K562 (cell line): ENCODE measurements around the gene BMP8B. TPM values are rescaled to one million over a fixed set of nuclear protein-coding genes. Genes with fewer than 3 reads are reported as not detected.

Source experiments
- ARID3A ChIP-seq: IDR thresholded peaks from 2 replicates; pipeline ENCODE4 v1.6.1; 2012; ENCODE audit warnings: low read depth, low read length, improper control_type of control experiment, borderline replicate concordance
- CEBPG ChIP-seq, 3 experiments: fragments of 200-800 bp in 1 of 3; sonication (Bioruptor generic) in 1 of 3; sonication (generic) in 1 of 3; formaldehyde crosslinking in 1 of 3; IDR thresholded peaks in 2 of 3; conservative IDR thresholded peaks in 1 of 3; 2 replicates each; pipeline versions ENCODE4 v1.6.1 to v1.8.0; 2016 to 2022; ENCODE audit warnings: missing compliant biosample characterization in 2 of 3, missing genetic modification characterization in 2 of 3, mild to moderate bottlenecking in 1 of 3, missing genetic modification reagents in 1 of 3
- CHD4 ChIP-seq: fragments of 200-600 bp; sonication (generic); IDR thresholded peaks from 3 replicates; pipeline ENCODE4 v1.6.1; 2012; ENCODE audit warnings: low read depth, mild to moderate bottlenecking, mixed read lengths, low read length, inconsistent platforms; ENCODE audit not compliant: insufficient read depth, insufficient replicate concordance, poor library complexity, severe bottlenecking
- FOXJ2 ChIP-seq: fragments of 200-800 bp; sonication (Bioruptor generic); IDR thresholded peaks from 2 replicates; pipeline ENCODE4 v1.6.1; 2016; ENCODE audit warnings: missing genetic modification characterization, missing compliant biosample characterization
- POU5F1 ChIP-seq: fragments of 150-350 bp; IDR thresholded peaks from 2 replicates; pipeline ENCODE4 v1.6.1; 2014; ENCODE audit warnings: borderline replicate concordance, low read length, low read depth, mild to moderate bottlenecking; ENCODE audit not compliant: partially characterized antibody
- RAD21 ChIP-seq, 2 experiments: fragments of 250-450 bp in 1 of 2; fragments of 450-650 bp in 1 of 2; sonication (Bioruptor Pico) in 1 of 2; formaldehyde crosslinking in 1 of 2; IDR thresholded peaks in 1 of 2; conservative IDR thresholded peaks in 1 of 2; 2 replicates each; pipeline versions ENCODE4 v1.4.0 to v1.8.0; 2020 to 2022; ENCODE audit warnings: mild to moderate bottlenecking in 2 of 2, moderate library complexity in 1 of 2
- RFX1 ChIP-seq: fragments of 450-650 bp; IDR thresholded peaks from 2 replicates; pipeline ENCODE4 v1.6.1; 2016; ENCODE audit warnings: mild to moderate bottlenecking, moderate library complexity
- RNF219 ChIP-seq: fragments of 250-450 bp; sonication (Bioruptor Pico); IDR thresholded peaks from 2 replicates; pipeline ENCODE4 v1.5.0; 2022; ENCODE audit warnings: mild to moderate bottlenecking
- ZZZ3 ChIP-seq: fragments of 450-650 bp; IDR thresholded peaks from 2 replicates; pipeline ENCODE4 v1.6.1; 2016; ENCODE audit warnings: antibody characterized with exemption, mild to moderate bottlenecking, moderate library complexity
- polyA plus RNA-seq, 8 experiments: library from polyadenylated mRNA; depleted of rRNA in 4 of 8; stranded (reverse) in 5 of 8; unstranded in 3 of 8; fragments of >200 nt; fragmentation: Nextera tagmentation in 2 of 8; fragmentation: Illumina TruSeq in 1 of 8; extraction: Ambion mirVana in 2 of 8; extraction: Trizol in 1 of 8; gene quantifications; 2 replicates each; pipeline versions ENCODE4 v1.2.1 to v1.2.3, GENCODE V29; 2011 to 2014; ENCODE audit warnings: inconsistent platforms in 1 of 8, missing spikeins in 1 of 8
- total RNA-seq, 7 experiments: library from RNA; depleted of rRNA in 6 of 7; stranded (reverse); fragments of >200 nt in 6 of 7; fragmentation: Illumina TruSeq in 2 of 7; extraction: Trizol in 2 of 7; gene quantifications; 2 replicates each; pipeline versions ENCODE4 v1.2.1 to v1.2.3, GENCODE V29; 2011 to 2021; ENCODE audit warnings: low replicate concordance in 1 of 7
- TF ChIP-seq, protein P1 (sequence below): fragments of 450-650 bp; IDR thresholded peaks from 2 replicates; pipeline ENCODE4 v1.7.1; 2018; ENCODE audit warnings: mild to moderate bottlenecking, low read depth; ENCODE audit not compliant: partially characterized antibody

BMP8B gene
- total and polyA plus RNA-seq, 9 of the 15 experiments (the other 6 are each of a cell fraction or from before 2014, with no cell fraction given), result 0.03 to 0.33 (median 0.14) TPM

DNA sequence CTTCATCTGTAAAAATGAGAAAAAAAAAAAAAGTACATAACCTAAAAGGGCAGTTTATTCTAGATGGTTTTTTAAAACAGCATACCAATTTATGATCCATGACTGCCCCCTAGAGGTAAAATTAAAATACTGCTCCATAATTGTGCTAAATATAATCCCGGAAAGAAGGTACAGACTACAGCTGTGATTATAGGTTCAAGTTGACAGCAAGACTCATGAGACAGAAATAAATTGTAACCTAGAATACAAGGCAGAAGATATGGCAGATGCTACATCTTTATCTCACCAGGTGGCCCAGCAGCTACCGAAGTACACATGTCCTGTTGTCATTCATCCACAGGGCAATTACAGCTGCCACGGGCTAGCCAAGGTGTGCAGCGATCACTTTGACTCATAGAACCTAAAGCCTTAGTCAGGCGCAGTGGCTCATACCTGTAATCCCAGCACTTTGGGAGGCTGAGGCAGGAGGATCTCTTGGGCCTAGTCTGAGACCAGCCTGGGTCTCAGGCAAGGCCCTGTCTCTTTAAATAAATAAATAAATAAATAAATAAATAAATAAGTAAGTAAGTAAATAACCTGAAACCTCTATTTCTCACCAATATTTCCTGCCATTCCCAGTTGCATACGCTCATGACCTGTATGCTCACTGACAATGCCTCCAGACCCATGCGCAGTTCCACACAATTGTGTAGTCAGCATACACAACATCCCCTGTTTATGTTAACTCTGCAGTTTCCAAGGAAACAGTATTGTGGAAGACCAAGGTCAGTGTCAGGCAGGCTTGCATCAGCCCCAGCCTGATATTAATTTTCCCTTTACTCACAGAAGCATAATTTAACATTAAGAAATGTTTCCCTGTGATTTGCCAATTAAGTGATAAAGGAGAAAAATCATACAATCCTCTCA, 68.3 kb downstream of the BMP8B start (continued):
- TF ChIP-seq RAD21 (CRISPR knock-in tag; conservative IDR thresholded peaks at IDR 0.05 in 1 of 2, IDR thresholded peaks at IDR 0.05 in 1 of 2) (peak; percentile 93 to 97), ARID3A (peak; percentile 68; the same call in 1 of the 2 replicates), FOXJ2 (peak; percentile 82), CHD4 (no peak), RNF219 (no peak), POU5F1 (no peak), CEBPG (CRISPR knock-in tag; IDR thresholded peaks at IDR 0.05) (no peak), CEBPG (tag; conservative IDR thresholded peaks at IDR 0.05 in 1 of 2, IDR thresholded peaks at IDR 0.05 in 1 of 2) (0 out of 4 replicates have a peak, but pooled peaks of 1 of the 2 experiments have one; percentile 36), ZZZ3 (0 out of 2 replicates have a peak, but pooled peaks have one; percentile 49), RFX1 (peak; percentile 50)
- TF ChIP-seq, protein P1, sequence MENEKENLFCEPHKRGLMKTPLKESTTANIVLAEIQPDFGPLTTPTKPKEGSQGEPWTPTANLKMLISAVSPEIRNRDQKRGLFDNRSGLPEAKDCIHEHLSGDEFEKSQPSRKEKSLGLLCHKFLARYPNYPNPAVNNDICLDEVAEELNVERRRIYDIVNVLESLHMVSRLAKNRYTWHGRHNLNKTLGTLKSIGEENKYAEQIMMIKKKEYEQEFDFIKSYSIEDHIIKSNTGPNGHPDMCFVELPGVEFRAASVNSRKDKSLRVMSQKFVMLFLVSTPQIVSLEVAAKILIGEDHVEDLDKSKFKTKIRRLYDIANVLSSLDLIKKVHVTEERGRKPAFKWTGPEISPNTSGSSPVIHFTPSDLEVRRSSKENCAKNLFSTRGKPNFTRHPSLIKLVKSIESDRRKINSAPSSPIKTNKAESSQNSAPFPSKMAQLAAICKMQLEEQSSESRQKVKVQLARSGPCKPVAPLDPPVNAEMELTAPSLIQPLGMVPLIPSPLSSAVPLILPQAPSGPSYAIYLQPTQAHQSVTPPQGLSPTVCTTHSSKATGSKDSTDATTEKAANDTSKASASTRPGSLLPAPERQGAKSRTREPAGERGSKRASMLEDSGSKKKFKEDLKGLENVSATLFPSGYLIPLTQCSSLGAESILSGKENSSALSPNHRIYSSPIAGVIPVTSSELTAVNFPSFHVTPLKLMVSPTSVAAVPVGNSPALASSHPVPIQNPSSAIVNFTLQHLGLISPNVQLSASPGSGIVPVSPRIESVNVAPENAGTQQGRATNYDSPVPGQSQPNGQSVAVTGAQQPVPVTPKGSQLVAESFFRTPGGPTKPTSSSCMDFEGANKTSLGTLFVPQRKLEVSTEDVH, result no peak
